Gastroesophageal sphincter (tissue), 3 donors: ENCODE measurements around the gene AFP.

Source experiments
- CTCF ChIP-seq, 4 experiments: fragments of 200-600 bp in 2 of 4; fragments of 450-650 bp in 2 of 4; sonication (generic) in 1 of 4; IDR thresholded peaks; one replicate each; pipeline ENCODE4 v1.5.1; 2017 to 2019; ENCODE audit warnings: antibody characterized with exemption in 4 of 4, mild to moderate bottlenecking in 2 of 4, moderate library complexity in 2 of 4
- POLR2A ChIP-seq, 2 donors: fragments of 450-650 bp; IDR thresholded peaks; one replicate each; pipeline ENCODE4 v1.6.1; 2017; ENCODE audit warnings: antibody characterized with exemption in 2 of 2, mild to moderate bottlenecking in 2 of 2, moderate library complexity in 1 of 2
- POLR2AphosphoS5 ChIP-seq: sonication (generic); formaldehyde crosslinking; IDR thresholded peaks from one replicate; pipeline ENCODE4 v1.6.1; 2017; ENCODE audit warnings: antibody characterized with exemption

DNA sequence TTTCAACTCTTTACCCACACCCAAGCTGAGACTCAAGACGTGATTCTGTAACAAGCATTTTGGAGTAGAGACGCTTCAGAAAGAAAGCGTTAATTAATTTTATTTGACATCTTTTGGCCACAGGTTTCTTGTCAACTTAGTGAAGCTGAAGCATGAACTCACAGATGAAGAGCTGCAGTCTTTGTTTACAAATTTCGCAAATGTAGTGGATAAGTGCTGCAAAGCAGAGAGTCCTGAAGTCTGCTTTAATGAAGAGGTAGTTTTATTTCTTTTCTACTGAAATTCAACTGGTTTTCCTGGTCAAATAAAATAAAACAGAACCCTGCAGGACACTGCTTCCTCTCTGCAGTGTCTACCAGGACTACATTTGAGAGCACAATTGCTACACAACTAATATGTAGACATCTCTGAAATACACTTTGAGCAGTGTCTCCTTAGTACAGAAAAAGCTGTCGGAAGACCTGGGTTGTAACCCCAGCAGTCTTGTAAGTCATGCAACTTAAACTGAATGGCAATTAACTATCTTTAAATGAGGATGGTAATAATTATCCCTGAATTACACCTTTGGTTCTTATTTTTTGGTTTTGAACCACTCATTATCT lies 65.7 kb downstream of the AFP start:
- TF ChIP-seq POLR2A (IDR thresholded peaks at IDR 0.05) (no peak), POLR2AphosphoS5 (no peak), CTCF (IDR thresholded peaks at IDR 0.05) (no peak)
